HG03521 (cell line): ENCODE measurements around the gene ZNF132.
"Not testable (repeated sequence)": the region's sequence is repeated elsewhere in the genome, so short reads cannot be mapped to it uniquely, and the experiment has no call there.

Experiments used
- ATAC-seq: cut with Tn5 transposase; IDR thresholded peaks from one replicate; pipeline ENCODE4 v1.9.1; 2021; ENCODE audit warnings: mild to moderate bottlenecking, moderate library complexity; ENCODE audit not compliant: unreplicated experiment

ZNF132 gene

GRCh38 chr19:58408152-58409009, 31.6 kb downstream of the ZNF132 start, which contains the start of gene ZNF584:
Gene ZNF584, plus strand, starts transcription at chr19:58408649. Its CDS starts 499 bp downstream, at chr19:58409148.
- peak; percentile 89 for ATAC-seq

- no peak for ATAC-seq
Observed at GRCh38 chr19:58407658-58408151, 32.2 kb downstream of the ZNF132 start.

- ATAC-seq, result no peak
Observed at GRCh38 chr19:58406818-58407657, 32.9 kb downstream of the ZNF132 start.

GRCh38 chr19:58403920-58404478, 36.0 kb downstream of the ZNF132 start:
- ATAC-seq, result not testable (repeated sequence)

- ATAC-seq, result no peak
Observed at GRCh38 chr19:58401840-58402421, 38.0 kb downstream of the ZNF132 start.

- ATAC-seq, result peak; percentile 97
Observed at GRCh38 chr19:58400916-58401839, 38.8 kb downstream of the ZNF132 start.

- ATAC-seq, result no peak
Observed at GRCh38 chr19:58400316-58400915, 39.5 kb downstream of the ZNF132 start.

- ATAC-seq, result no peak
Observed at GRCh38 chr19:58399903-58400302, 40.0 kb downstream of the ZNF132 start.

- ATAC-seq, result no peak
Observed at GRCh38 chr19:58398545-58398944, 41.4 kb downstream of the ZNF132 start.

GRCh38 chr19:58398087-58398486, 41.9 kb downstream of the ZNF132 start:
- no peak for ATAC-seq

GRCh38 chr19:58397533-58398037, 42.4 kb downstream of the ZNF132 start:
- ATAC-seq, result no peak

- no peak for ATAC-seq
Observed at GRCh38 chr19:58396691-58397532, 43.0 kb downstream of the ZNF132 start.

GRCh38 chr19:58395979-58396627, 43.9 kb downstream of the ZNF132 start:
- no peak for ATAC-seq

GRCh38 chr19:58395220-58395978, 44.6 kb downstream of the ZNF132 start, which contains the start of gene RNF225:
Gene RNF225, plus strand, starts transcription at chr19:58395656. Its CDS starts 434 bp downstream, at chr19:58396090.
- ATAC-seq, result no peak

- ATAC-seq, result no peak
Observed at GRCh38 chr19:58394821-58395219, 45.1 kb downstream of the ZNF132 start.

GRCh38 chr19:58393725-58394033, 46.3 kb downstream of the ZNF132 start:
- ATAC-seq, result no peak
